Calu3 (cell line): ENCODE results near the gene APRT. TPM values are rescaled to one million over a fixed set of nuclear protein-coding genes. Genes with fewer than 3 reads are reported as not detected.

ENCODE experiments used
- BruUV-seq: library from RNA; stranded (reverse); fragments of 400-500 nt; replicated peaks from 2 replicates; lab custom pipeline; 2021; lab: Mats Ljungman, UMichigan
- CTCF ChIA-PET: fragments of 300-600 bp; sonication (Branson Sonifier 250); formaldehyde crosslinking; loops from one replicate; lab custom pipeline; 2022; ENCODE audit warnings: antibody characterized with exemption; lab: Charles Lee
- DNase-seq: peaks from one replicate; pipeline ENCODE4 v3.0.0; 2022
- H3K27ac Mint-ChIP-seq: one replicate; pipeline ENCODE4 v1.8.0; 2022; ENCODE audit warnings: mixed read lengths; ENCODE audit not compliant: unreplicated experiment
- H3K27me3 Mint-ChIP-seq: one replicate; pipeline ENCODE4 v1.8.0; 2022; ENCODE audit warnings: mixed read lengths; ENCODE audit not compliant: unreplicated experiment
- H3K36me3 Mint-ChIP-seq: one replicate; pipeline ENCODE4 v1.8.0; 2022; ENCODE audit warnings: mild to moderate bottlenecking, moderate library complexity, mixed read lengths; ENCODE audit not compliant: insufficient read depth, unreplicated experiment
- H3K4me1 Mint-ChIP-seq: one replicate; pipeline ENCODE4 v1.8.0; 2022; ENCODE audit warnings: mild to moderate bottlenecking, low read depth, mixed read lengths; ENCODE audit not compliant: unreplicated experiment
- H3K4me3 Mint-ChIP-seq: one replicate; pipeline ENCODE4 v1.8.0; 2022; ENCODE audit warnings: mild to moderate bottlenecking, low read depth, moderate library complexity, mixed read lengths; ENCODE audit not compliant: unreplicated experiment
- H3K9me3 Mint-ChIP-seq: one replicate; pipeline ENCODE4 v1.8.0; 2022; ENCODE audit warnings: low read depth, mixed read lengths; ENCODE audit not compliant: unreplicated experiment
- CTCF ChIP-seq: fragments of 200-600 bp; IDR thresholded peaks from one replicate; pipeline ENCODE4 v1.8.0; 2022; ENCODE audit warnings: antibody characterized with exemption; ENCODE audit not compliant: unreplicated experiment
- intact Hi-C: fragments of 100-400 bp; cut with micrococcal nuclease; formaldehyde crosslinking; loops from one replicate; pipeline ENCODE4 v1.10.0; 2022; ENCODE audit not compliant: unreplicated experiment
- total RNA-seq: library from RNA; stranded (reverse); gene quantifications from 2 replicates; pipeline ENCODE4 v1.2.3, GENCODE V29; 2022

The APRT gene
- total RNA-seq, 1 experiment from 2014 or later, result 203 TPM

GRCh38 chr16:88857728-88858339, 46.1 kb upstream of the APRT start:
- CTCF ChIA-PET, result interaction anchor here (0.5 to 1.9 kb wide), 10 partner anchors 23 to 355 kb away, joined by 3 to 15 read pairs (median 7); partner anchors contain the start of gene APRT
- Mint-ChIP-seq H3K36me3 (peaks cover 28% of the 10 kb centered on the region), H3K27ac (peak overlapping the region; percentile 97), H3K4me1 (peaks cover 17% of the 10 kb centered on the region), H3K9me3 (no peaks in the 10 kb centered on the region), H3K4me3 (peak overlapping the region; percentile 89), H3K27me3 (no peaks in the 10 kb centered on the region)
- TF ChIP-seq CTCF, result peak; percentile 88
- DNase-seq, result peak; percentile 89
- TSS peak; percentile 55 for BruUV-seq
- intact Hi-C loops, result no loop called here

- Mint-ChIP-seq H3K36me3 (peaks cover 23% of the 10 kb centered on the region), H3K4me1 (peaks cover 17% of the 10 kb centered on the region)
These were observed 45.4 kb upstream of the APRT start, which contains the start of the genes GALNS and TRAPPC2L for GRCh38 chr16:88856828-88857727. Gene GALNS (minus strand): TSS chr16:88856947. CDS start chr16:88856877, 70 bp downstream. Gene TRAPPC2L (plus strand): TSS chr16:88857127. CDS start chr16:88857151, 24 bp downstream.

GRCh38 chr16:88856122-88856827, 44.5 kb upstream of the APRT start:
- Mint-ChIP-seq H3K36me3 (peaks cover 23% of the 10 kb centered on the region), H3K4me1 (peaks cover 17% of the 10 kb centered on the region), H3K27me3 (no peaks in the 10 kb centered on the region), H3K4me3 (peak overlapping the region; percentile 89), H3K27ac (peak overlapping the region; percentile 97), H3K9me3 (no peaks in the 10 kb centered on the region)
- CTCF ChIA-PET, result interaction anchor here (1.2 to 1.9 kb wide), 4 partner anchors 40 to 311 kb away, joined by 3 to 8 read pairs (median 8); no protein-coding TSS in a partner anchor
- no TSS peak for BruUV-seq
- intact Hi-C loops, result no loop called here
- peak; percentile 26 for DNase-seq
- TF ChIP-seq CTCF, result no peak

More at GRCh38 chr16:88856828-88857727, 45.4 kb upstream of the APRT start, which contains the start of the genes GALNS and TRAPPC2L:
- no TSS peak for BruUV-seq
- no peaks in the 10 kb centered on the region for H3K27me3 Mint-ChIP-seq
- H3K27ac Mint-ChIP-seq, result peak within 1 kb of the TSS; percentile 97
- H3K9me3 Mint-ChIP-seq, result no peaks in the 10 kb centered on the region
- H3K4me3 Mint-ChIP-seq, result peak within 1 kb of the TSS; percentile 89
- no peak for TF ChIP-seq CTCF
- peak; percentile 100 for DNase-seq
- intact Hi-C loops, result no loop called here
- CTCF ChIA-PET, result interaction anchor here (0.5 to 1.9 kb wide), 10 partner anchors 23 to 310 kb away, joined by 3 to 15 read pairs (median 6); partner anchors contain the start of gene APRT

- CTCF ChIA-PET, result interaction anchor here (1.2 kb wide), 1 partner anchor 116 kb away, joined by 3 read pairs; no protein-coding TSS in a partner anchor
- peaks cover 17% of the 10 kb centered on the region for H3K4me1 Mint-ChIP-seq
- no peaks in the 10 kb centered on the region for H3K27me3 Mint-ChIP-seq
- peaks cover 23% of the 10 kb centered on the region for H3K36me3 Mint-ChIP-seq
- DNase-seq, result no peak
- TF ChIP-seq CTCF, result no peak
- no TSS peak for BruUV-seq
- peak overlapping the region; percentile 65 for H3K27ac Mint-ChIP-seq
- peak overlapping the region; percentile 89 for H3K4me3 Mint-ChIP-seq
- intact Hi-C loops, result no loop called here
- no peaks in the 10 kb centered on the region for H3K9me3 Mint-ChIP-seq
These were observed 44.0 kb upstream of the APRT start for GRCh38 chr16:88855736-88856121.
